KMS-11 (cell line): ENCODE measurements around the gene STT3B.

Experiments
- H2AFZ ChIP-seq: fragments of 200-600 bp; sonication (generic); 2 replicates; pipeline ENCODE4 v1.6.1; 2016; ENCODE audit warnings: antibody characterized with exemption, mixed run types, low read depth
- H3K27ac ChIP-seq: fragments of 200-600 bp; sonication (generic); 2 replicates; pipeline ENCODE4 v1.6.1; 2016; ENCODE audit warnings: mild to moderate bottlenecking, mixed run types
- H3K27me3 ChIP-seq: fragments of 200-600 bp; sonication (generic); 2 replicates; pipeline ENCODE4 v1.6.1; 2017; ENCODE audit warnings: mild to moderate bottlenecking, low read depth, mixed run types, moderate library complexity; ENCODE audit not compliant: insufficient read depth
- H3K36me3 ChIP-seq: fragments of 200-600 bp; sonication (generic); 2 replicates; pipeline ENCODE4 v1.6.1; 2017; ENCODE audit warnings: mild to moderate bottlenecking, mixed run types; ENCODE audit not compliant: insufficient read depth
- H3K4me1 ChIP-seq: fragments of 200-600 bp; sonication (generic); 2 replicates; pipeline ENCODE4 v1.6.1; 2016; ENCODE audit warnings: mild to moderate bottlenecking, low read depth, mixed run types; ENCODE audit not compliant: poor library complexity, severe bottlenecking
- H3K4me2 ChIP-seq: fragments of 200-600 bp; sonication (generic); 2 replicates; pipeline ENCODE4 v1.7.0; 2016; ENCODE audit warnings: mild to moderate bottlenecking, mixed run types
- H3K4me3 ChIP-seq: fragments of 200-600 bp; sonication (generic); IDR thresholded peaks from 2 replicates; pipeline ENCODE4 v1.6.1; 2017; ENCODE audit warnings: low read depth, low read length, mixed read lengths; ENCODE audit not compliant: insufficient read depth
- H3K79me2 ChIP-seq: fragments of 200-600 bp; sonication (generic); 2 replicates; pipeline ENCODE4 v1.6.1; 2016; ENCODE audit warnings: low read depth, mixed run types; ENCODE audit not compliant: insufficient read depth
- H3K9ac ChIP-seq: fragments of 200-600 bp; sonication (generic); 2 replicates; pipeline ENCODE4 v1.6.1; 2016; ENCODE audit warnings: mild to moderate bottlenecking, mixed run types
- H4K20me1 ChIP-seq: fragments of 200-600 bp; sonication (generic); 2 replicates; pipeline ENCODE4 v1.6.1; 2016; ENCODE audit warnings: mild to moderate bottlenecking, mixed run types; ENCODE audit not compliant: insufficient read depth
- CTCF ChIP-seq: fragments of 200-600 bp; sonication (generic); conservative IDR thresholded peaks from 2 replicates; pipeline ENCODE4 v1.6.1; 2017; ENCODE audit warnings: low read depth, mild to moderate bottlenecking, antibody characterized with exemption, low read length, moderate library complexity, mixed read lengths

Gene STT3B

GRCh38 chr3:31565288-31565687, 32.6 kb downstream of the STT3B start:
- Histone ChIP-seq H4K20me1 (peaks cover 28% of the 10 kb centered on the region), H3K79me2 (peaks cover 92% of the 10 kb centered on the region), H3K27me3 (no peaks in the 10 kb centered on the region), H3K4me1 (peaks cover 25% of the 10 kb centered on the region), H3K4me2 (no peak overlapping the region), H3K27ac (no peak overlapping the region), H3K4me3 (no peak overlapping the region), H3K9ac (no peak overlapping the region), H2AFZ (no peak overlapping the region), H3K36me3 (no peaks in the 10 kb centered on the region)
- TF ChIP-seq CTCF: no peak

- H3K36me3 ChIP-seq: no peaks in the 10 kb centered on the region
- peaks cover 9% of the 10 kb centered on the region for H3K4me1 ChIP-seq
- no peak; the same call in 1 of the 2 replicates for TF ChIP-seq CTCF
- H2AFZ ChIP-seq: no peak overlapping the region
- no peak overlapping the region for H3K4me2 ChIP-seq
- peaks cover 21% of the 10 kb centered on the region for H4K20me1 ChIP-seq
- H3K9ac ChIP-seq: no peak overlapping the region
- no peak overlapping the region for H3K27ac ChIP-seq
- peaks cover 84% of the 10 kb centered on the region for H3K79me2 ChIP-seq
- no peaks in the 10 kb centered on the region for H3K27me3 ChIP-seq
- no peak overlapping the region for H3K4me3 ChIP-seq
Measured at GRCh38 chr3:31567036-31567435, 34.3 kb downstream of the STT3B start.

GRCh38 chr3:31568649-31569048, 35.9 kb downstream of the STT3B start:
- H3K4me2 ChIP-seq: no peak overlapping the region
- TF ChIP-seq CTCF: no peak
- no peak overlapping the region for H3K27ac ChIP-seq
- H3K27me3 ChIP-seq: no peaks in the 10 kb centered on the region
- H2AFZ ChIP-seq: no peak overlapping the region
- peaks cover 16% of the 10 kb centered on the region for H3K4me1 ChIP-seq
- H3K9ac ChIP-seq: no peak overlapping the region
- H3K4me3 ChIP-seq: no peak overlapping the region
- no peaks in the 10 kb centered on the region for H3K36me3 ChIP-seq
- peaks cover 21% of the 10 kb centered on the region; the same call in 1 of the 2 replicates for H4K20me1 ChIP-seq
- H3K79me2 ChIP-seq: peaks cover 83% of the 10 kb centered on the region

- H3K4me1 ChIP-seq: peaks cover 27% of the 10 kb centered on the region
Measured at GRCh38 chr3:31571325-31571724, 38.6 kb downstream of the STT3B start.

More at GRCh38 chr3:31571325-31571724, 38.6 kb downstream of the STT3B start:
- TF ChIP-seq CTCF: no peak
- Histone ChIP-seq H2AFZ (no peak overlapping the region), H3K4me3 (no peak overlapping the region), H3K27me3 (no peaks in the 10 kb centered on the region), H3K36me3 (no peaks in the 10 kb centered on the region), H3K27ac (no peak overlapping the region), H3K4me2 (no peak overlapping the region), H3K9ac (no peak overlapping the region), H4K20me1 (peaks cover 23% of the 10 kb centered on the region), H3K79me2 (peaks cover 84% of the 10 kb centered on the region)
